H1 (cell line): Measurements from ENCODE around the gene SF3A2.

Experiments used
- POLR2AphosphoS5 ChIP-seq: IDR thresholded peaks from 2 replicates; pipeline ENCODE4 v1.6.1; 2011; ENCODE audit warnings: low read depth, low read length
- RXRA ChIP-seq: IDR thresholded peaks from 2 replicates; pipeline ENCODE4 v1.6.1; 2011; ENCODE audit warnings: low read depth, mild to moderate bottlenecking, low read length, moderate library complexity; ENCODE audit not compliant: insufficient read depth
- SRF ChIP-seq: IDR thresholded peaks from 2 replicates; pipeline ENCODE4 v1.6.1; 2011; ENCODE audit warnings: mild to moderate bottlenecking, low read depth, low read length, moderate library complexity

DNA sequence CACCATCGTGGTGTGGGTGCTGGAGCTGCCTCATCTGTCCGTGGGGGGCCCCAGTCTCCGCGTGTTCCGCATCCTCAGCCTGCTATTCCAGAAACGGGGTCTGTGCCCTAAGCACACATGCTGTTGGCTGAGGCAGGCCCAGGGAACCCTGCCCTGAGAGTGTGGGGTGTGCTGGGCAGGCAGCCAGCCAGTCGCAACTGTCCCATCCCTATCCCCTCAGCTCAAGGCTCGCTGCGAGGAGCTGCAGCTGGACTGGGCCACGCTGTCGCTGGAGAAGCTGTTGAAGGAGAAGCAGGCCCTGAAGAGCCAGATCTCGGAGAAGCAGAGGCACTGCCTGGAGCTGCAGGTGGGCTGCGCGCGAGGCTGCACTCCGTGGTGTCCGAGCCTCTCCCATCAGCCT, 22.4 kb upstream of the SF3A2 start:
- TF ChIP-seq POLR2AphosphoS5 (no peak), RXRA (no peak), SRF (no peak)
